H1 (cell line): ENCODE results near the gene SMIM35.

ENCODE experiments used
- BACH1 ChIP-seq: IDR thresholded peaks from 2 replicates; pipeline ENCODE4 v1.6.1; 2012; ENCODE audit warnings: low read length, improper control_type of control experiment
- BCL11A ChIP-seq, 2 experiments: IDR thresholded peaks; one replicate each; pipeline ENCODE4 v1.6.1; 2011; ENCODE audit warnings: low read depth in 2 of 2, low read length in 2 of 2, mild to moderate bottlenecking in 2 of 2
- EZH2 ChIP-seq: fragments of 200-600 bp; sonication (generic); IDR thresholded peaks from 2 replicates; pipeline ENCODE4 v1.7.1; 2012; ENCODE audit warnings: low read depth, mild to moderate bottlenecking, moderate library complexity, low read length, inconsistent platforms; ENCODE audit not compliant: severe bottlenecking
- JUN ChIP-seq: IDR thresholded peaks from 2 replicates; pipeline ENCODE4 v1.6.1; 2011; ENCODE audit warnings: low read depth, mild to moderate bottlenecking, improper control_type of control experiment, low read length
- KDM4A ChIP-seq: IDR thresholded peaks from one replicate; pipeline ENCODE4 v1.7.1; 2012; ENCODE audit warnings: low read depth, mild to moderate bottlenecking, moderate library complexity, low read length, inconsistent platforms; ENCODE audit not compliant: severe bottlenecking
- POLR2A ChIP-seq, 2 experiments: IDR thresholded peaks; 1 replicate in 1 of 2; 2 replicates in 1 of 2; pipeline ENCODE4 v1.6.1; 2011; ENCODE audit warnings: low read depth in 2 of 2, low read length in 2 of 2, mild to moderate bottlenecking in 2 of 2; ENCODE audit errors: control extremely low read depth in 1 of 2
- POLR2AphosphoS5 ChIP-seq: IDR thresholded peaks from 2 replicates; pipeline ENCODE4 v1.6.1; 2011; ENCODE audit warnings: low read depth, low read length
- RAD21 ChIP-seq, 2 experiments: IDR thresholded peaks in 1 of 2; conservative IDR thresholded peaks in 1 of 2; 2 replicates each; pipeline ENCODE4 v1.6.1; 2011; ENCODE audit warnings: low read depth in 2 of 2, low read length in 2 of 2, improper control_type of control experiment in 1 of 2, inconsistent platforms in 1 of 2, mild to moderate bottlenecking in 1 of 2, moderate library complexity in 1 of 2
- TAF1 ChIP-seq: IDR thresholded peaks from 2 replicates; pipeline ENCODE4 v1.6.1; 2011; ENCODE audit warnings: mild to moderate bottlenecking, low read depth, low read length
- TF ChIP-seq, protein P1 (sequence below): IDR thresholded peaks from 2 replicates; pipeline ENCODE4 v1.6.1; 2012; ENCODE audit warnings: low read length, inconsistent platforms

DNA sequence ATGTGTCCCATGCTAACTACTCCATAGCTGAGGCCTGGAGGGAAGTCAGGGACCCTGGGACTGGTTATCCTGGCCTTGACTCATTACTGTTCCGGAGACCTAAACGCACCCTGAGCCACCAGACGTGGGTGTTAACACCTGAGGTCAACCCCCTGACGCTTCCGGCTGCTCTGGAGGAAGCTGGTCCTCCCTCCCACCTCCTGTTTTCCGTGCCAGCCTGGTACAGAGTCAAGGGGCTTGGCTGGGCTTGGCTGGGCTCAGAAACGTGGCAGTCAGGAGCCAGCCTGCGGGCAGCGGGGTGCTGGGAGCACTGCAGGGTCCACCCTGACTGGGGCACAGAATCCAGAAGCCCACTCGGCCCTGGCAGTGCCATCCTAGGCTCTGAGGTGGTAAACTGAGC lies 7.3 kb downstream of the SMIM35 start:
- TF ChIP-seq, protein P1, sequence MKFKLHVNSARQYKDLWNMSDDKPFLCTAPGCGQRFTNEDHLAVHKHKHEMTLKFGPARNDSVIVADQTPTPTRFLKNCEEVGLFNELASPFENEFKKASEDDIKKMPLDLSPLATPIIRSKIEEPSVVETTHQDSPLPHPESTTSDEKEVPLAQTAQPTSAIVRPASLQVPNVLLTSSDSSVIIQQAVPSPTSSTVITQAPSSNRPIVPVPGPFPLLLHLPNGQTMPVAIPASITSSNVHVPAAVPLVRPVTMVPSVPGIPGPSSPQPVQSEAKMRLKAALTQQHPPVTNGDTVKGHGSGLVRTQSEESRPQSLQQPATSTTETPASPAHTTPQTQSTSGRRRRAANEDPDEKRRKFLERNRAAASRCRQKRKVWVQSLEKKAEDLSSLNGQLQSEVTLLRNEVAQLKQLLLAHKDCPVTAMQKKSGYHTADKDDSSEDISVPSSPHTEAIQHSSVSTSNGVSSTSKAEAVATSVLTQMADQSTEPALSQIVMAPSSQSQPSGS: no peak
- TF ChIP-seq EZH2 (no peak), POLR2AphosphoS5 (no peak), BACH1 (no peak), JUN (no peak), RAD21 (IDR thresholded peaks at IDR 0.05 in 1 of 2, conservative IDR thresholded peaks at IDR 0.05 in 1 of 2; ENCODE audit: low read depth in 2 of 2, low read length in 2 of 2) (no peak), TAF1 (no peak), POLR2A (IDR thresholded peaks at IDR 0.05; ENCODE audit: control extremely low read depth in 1 of 2, low read depth in 2 of 2, low read length in 2 of 2) (no peak), KDM4A (no peak), BCL11A (IDR thresholded peaks at IDR 0.05; ENCODE audit: low read depth in 2 of 2, low read length in 2 of 2) (no peak)
